ENCODE results near the gene PTPRN2. TPM values are rescaled to one million over a fixed set of nuclear protein-coding genes. Genes with fewer than 3 reads are reported as not detected.

PTPRN2 gene
- total RNA-seq, 1 experiment from 2014 or later = 1.1 TPM

GRCh38 chr7:158027646-158028045 lies 560.0 kb downstream of the PTPRN2 start:
- ChIA-PET CTCF (no interaction called here), POLR2A (no interaction called here)
- Histone ChIP-seq H3K4me1 (ENCODE audit: control insufficient read depth, insufficient read depth, low read length) (no peaks in the 10 kb centered on the region), H3K36me3 (ENCODE audit: control insufficient read depth, insufficient read depth, low read length) (no peaks in the 10 kb centered on the region), H3K27me3 (ENCODE audit: control insufficient read depth, insufficient read depth, low read length) (no peaks in the 10 kb centered on the region; the same call in 1 of the 2 replicates), H3K27ac (ENCODE audit: low read length) (no peak overlapping the region), H3K4me3 (ENCODE audit: low read depth in 2 of 2, low read length in 2 of 2) (no peak overlapping the region), H3K9me3 (ENCODE audit: control insufficient read depth, insufficient read depth, low read depth, low read length) (no peaks in the 10 kb centered on the region)
- ATAC-seq (no peak), DNase-seq (ENCODE audit: low read depth, low spot score) (no peak)
- intact Hi-C loops (cut with micrococcal nuclease; ENCODE audit: unreplicated experiment) = no loop called here
- no TSS peak for BruUV-seq (replicated peaks)
- no peak for TF ChIP-seq POLR2AphosphoS5 (IDR thresholded peaks at IDR 0.05; ENCODE audit: low read depth, low read length)
- TF ChIP-seq TCF7L2 (IDR thresholded peaks at IDR 0.05; ENCODE audit: low read depth, low read length) = no peak
- TF ChIP-seq CTCF (IDR thresholded peaks at IDR 0.05) = no peak
- no peak for TF ChIP-seq SIN3A (IDR thresholded peaks at IDR 0.05; ENCODE audit: borderline replicate concordance, insufficient read depth, low read depth, low read length)
- TF ChIP-seq REST (IDR thresholded peaks at IDR 0.05; ENCODE audit: insufficient read depth in 1 of 2, low read depth in 2 of 2, low read length in 1 of 2) = no peak
- in situ Hi-C loops (cut with HindIII; ENCODE audit: low pct_unique_long_range_greater_than_20kb, low sequenced_read_pairs) = no loop called here

- H3K4me3 ChIP-seq (ENCODE audit: low read depth in 2 of 2, low read length in 2 of 2) = no peak overlapping the region
- no peaks in the 10 kb centered on the region for H3K9me3 ChIP-seq (ENCODE audit: control insufficient read depth, insufficient read depth, low read depth, low read length)
- no TSS peak for BruUV-seq (replicated peaks)
- ChIA-PET CTCF (no interaction called here), POLR2A (no interaction called here)
- H3K27ac ChIP-seq (ENCODE audit: low read length) = no peak overlapping the region
- in situ Hi-C loops (cut with HindIII; ENCODE audit: low pct_unique_long_range_greater_than_20kb, low sequenced_read_pairs) = no loop called here
- no peak for ATAC-seq
- H3K4me1 ChIP-seq (ENCODE audit: control insufficient read depth, insufficient read depth, low read length) = no peaks in the 10 kb centered on the region
- intact Hi-C loops (cut with micrococcal nuclease; ENCODE audit: unreplicated experiment) = no loop called here
- H3K27me3 ChIP-seq (ENCODE audit: control insufficient read depth, insufficient read depth, low read length) = no peaks in the 10 kb centered on the region; the same call in 1 of the 2 replicates
- H3K36me3 ChIP-seq (ENCODE audit: control insufficient read depth, insufficient read depth, low read length) = no peaks in the 10 kb centered on the region
- DNase-seq (ENCODE audit: low read depth, low spot score) = no peak
- no peak for TF ChIP-seq SIN3A (IDR thresholded peaks at IDR 0.05; ENCODE audit: borderline replicate concordance, insufficient read depth, low read depth, low read length)
- no peak for TF ChIP-seq REST (IDR thresholded peaks at IDR 0.05; ENCODE audit: insufficient read depth in 1 of 2, low read depth in 2 of 2, low read length in 1 of 2)
- TF ChIP-seq POLR2AphosphoS5 (IDR thresholded peaks at IDR 0.05; ENCODE audit: low read depth, low read length) = no peak
- TF ChIP-seq CTCF (IDR thresholded peaks at IDR 0.05) = no peak
- no peak for TF ChIP-seq TCF7L2 (IDR thresholded peaks at IDR 0.05; ENCODE audit: low read depth, low read length)
Observed at GRCh38 chr7:158026636-158027265, 560.9 kb downstream of the PTPRN2 start.
